AG04450 (cell line): Measurements from ENCODE around the gene KRT6A. TPM values are rescaled to one million over a fixed set of nuclear protein-coding genes. Genes with fewer than 3 reads are reported as not detected.

ENCODE experiments used
- CTCF ChIA-PET: fragments of 300-600, 350-600 bp; formaldehyde crosslinking; extraction: SDS; loops from one replicate; lab custom pipeline; 2022; ENCODE audit warnings: antibody characterized with exemption, inconsistent platforms; lab: Charles Lee
- POLR2A ChIA-PET: fragments of 350-600 bp; formaldehyde crosslinking; extraction: SDS; loops from one replicate; lab custom pipeline; 2021; ENCODE audit warnings: antibody characterized with exemption, inconsistent platforms; lab: Yijun Ruan, JAX
- DNase-seq: peaks from one replicate; pipeline ENCODE4 v3.0.0-alpha.2; 2011; ENCODE audit warnings: low read depth, low spot score
- H3K27ac ChIP-seq: one replicate; pipeline ENCODE4 v1.5.1; 2012; ENCODE audit warnings: low read depth, low read length, control low read depth
- H3K27me3 ChIP-seq: one replicate; pipeline ENCODE4 v1.6.0; 2012; ENCODE audit warnings: low read length; ENCODE audit not compliant: control insufficient read depth, insufficient read depth
- H3K4me3 ChIP-seq: 2 replicates; pipeline ENCODE4 v1.5.1; 2011; ENCODE audit warnings: mild to moderate bottlenecking, low read depth, low read length, control low read depth
- H3K9me3 ChIP-seq: 2 replicates; pipeline ENCODE4 v1.5.1; 2012; ENCODE audit warnings: low read length; ENCODE audit not compliant: control insufficient read depth, insufficient read depth
- polyA minus RNA-seq: library from RNA; depleted of rRNA, polyadenylated mRNA; stranded (reverse); fragments of >200 nt; gene quantifications from 2 replicates; pipeline ENCODE4 v1.2.3, GENCODE V29; 2011; rRNA and poly(A)+ RNA removed
- polyA plus RNA-seq: library from polyadenylated mRNA; depleted of rRNA; stranded (reverse); fragments of >200 nt; gene quantifications from 2 replicates; pipeline ENCODE4 v1.2.3, GENCODE V29; 2011; rRNA removed
- TF ChIP-seq, protein P1 (sequence below): IDR thresholded peaks from 2 replicates; pipeline ENCODE4 v1.5.1; 2011; ENCODE audit warnings: low read depth, low read length, control low read depth, inconsistent platforms

The KRT6A gene
- polyA plus RNA-seq, result not detected in 2 replicates
- 0.18 TPM in 1 of 2 replicates, not detected in the other for polyA minus RNA-seq

DNA sequence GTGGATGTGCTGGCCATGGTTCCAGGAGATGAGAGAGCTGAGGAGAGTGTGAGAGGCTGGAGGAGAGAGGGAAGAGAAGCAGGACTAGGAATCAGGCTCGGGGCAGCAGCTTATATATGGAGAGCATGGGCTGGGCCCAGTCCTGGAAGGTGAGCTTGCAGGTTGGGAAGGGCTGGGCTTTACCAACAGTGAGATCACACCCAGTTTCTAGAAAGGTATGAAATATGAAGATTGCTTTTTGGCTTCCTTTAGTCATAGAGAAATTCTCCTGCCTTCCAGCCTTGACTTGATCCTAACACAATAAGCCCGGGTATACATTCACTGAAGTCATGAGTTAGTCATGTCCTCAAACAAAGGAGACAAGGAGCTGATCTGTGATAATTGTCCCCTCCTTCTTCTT, at the start of gene KRT6A:
KRT6A (minus strand) TSS at position 86 of the 400 bp plus-strand sequence; CDS start at position 17, 69 bp downstream.
- Histone ChIP-seq H3K27me3 (peaks cover 8% of the 10 kb centered on the region), H3K9me3 (no peaks in the 10 kb centered on the region), H3K27ac (no peak within 1 kb of the TSS), H3K4me3 (no peak within 1 kb of the TSS)
- ChIA-PET POLR2A (no interaction called here), CTCF (no interaction called here)
- TF ChIP-seq, protein P1, sequence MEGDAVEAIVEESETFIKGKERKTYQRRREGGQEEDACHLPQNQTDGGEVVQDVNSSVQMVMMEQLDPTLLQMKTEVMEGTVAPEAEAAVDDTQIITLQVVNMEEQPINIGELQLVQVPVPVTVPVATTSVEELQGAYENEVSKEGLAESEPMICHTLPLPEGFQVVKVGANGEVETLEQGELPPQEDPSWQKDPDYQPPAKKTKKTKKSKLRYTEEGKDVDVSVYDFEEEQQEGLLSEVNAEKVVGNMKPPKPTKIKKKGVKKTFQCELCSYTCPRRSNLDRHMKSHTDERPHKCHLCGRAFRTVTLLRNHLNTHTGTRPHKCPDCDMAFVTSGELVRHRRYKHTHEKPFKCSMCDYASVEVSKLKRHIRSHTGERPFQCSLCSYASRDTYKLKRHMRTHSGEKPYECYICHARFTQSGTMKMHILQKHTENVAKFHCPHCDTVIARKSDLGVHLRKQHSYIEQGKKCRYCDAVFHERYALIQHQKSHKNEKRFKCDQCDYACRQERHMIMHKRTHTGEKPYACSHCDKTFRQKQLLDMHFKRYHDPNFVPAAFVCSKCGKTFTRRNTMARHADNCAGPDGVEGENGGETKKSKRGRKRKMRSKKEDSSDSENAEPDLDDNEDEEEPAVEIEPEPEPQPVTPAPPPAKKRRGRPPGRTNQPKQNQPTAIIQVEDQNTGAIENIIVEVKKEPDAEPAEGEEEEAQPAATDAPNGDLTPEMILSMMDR, result no peak
- DNase-seq, result no peak

DNA sequence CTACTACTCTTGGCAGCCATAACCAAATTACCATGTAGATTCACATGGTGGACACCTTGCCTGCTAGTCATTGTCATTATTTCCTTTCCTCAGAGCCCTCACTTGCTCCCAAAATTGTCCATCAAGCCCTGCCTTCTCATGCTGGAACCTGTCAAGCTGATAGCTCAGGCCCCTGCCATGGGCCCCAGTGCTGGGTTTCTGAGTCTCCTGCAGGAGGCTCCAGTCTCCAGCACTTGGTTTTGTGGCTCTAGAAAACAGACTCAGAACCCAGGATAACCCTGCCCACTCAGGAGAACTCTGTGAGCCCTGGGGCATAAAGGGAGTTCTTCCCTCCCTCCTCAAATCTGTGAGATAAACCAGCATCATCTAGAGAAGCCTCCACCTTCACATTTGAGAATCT, 49.1 kb upstream of the KRT6A start:
- Histone ChIP-seq H3K27ac (no peak overlapping the region), H3K9me3 (no peaks in the 10 kb centered on the region; the same call in 1 of the 2 replicates), H3K27me3 (peaks cover 9% of the 10 kb centered on the region), H3K4me3 (no peak overlapping the region)
- DNase-seq, result no peak
- TF ChIP-seq, protein P1, result no peak
- ChIA-PET CTCF (no interaction called here), POLR2A (no interaction called here)

DNA sequence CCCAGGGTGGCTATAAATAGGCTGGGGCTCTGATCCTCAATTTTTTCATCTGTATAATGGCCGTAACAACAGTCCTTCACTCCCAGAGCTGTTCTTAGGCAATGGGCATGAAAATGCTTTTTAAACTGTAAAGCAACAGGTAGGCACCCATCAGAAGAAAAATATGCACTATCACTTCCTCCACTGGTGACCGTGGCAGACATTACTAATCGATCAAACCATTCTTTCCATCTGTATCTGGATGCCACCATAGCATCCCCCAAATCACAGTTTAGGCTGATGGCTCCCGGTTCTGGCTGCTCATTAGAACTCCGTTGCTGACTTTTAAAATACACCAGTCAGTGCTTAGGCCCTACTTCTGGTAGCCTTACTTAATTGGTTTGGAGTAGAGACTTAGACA, 48.7 kb upstream of the KRT6A start:
- DNase-seq, result no peak
- ChIA-PET CTCF (no interaction called here), POLR2A (no interaction called here)
- Histone ChIP-seq H3K27ac (no peak overlapping the region), H3K4me3 (no peak overlapping the region), H3K27me3 (peaks cover 11% of the 10 kb centered on the region), H3K9me3 (no peaks in the 10 kb centered on the region; the same call in 1 of the 2 replicates)
- TF ChIP-seq, protein P1, result no peak

DNA sequence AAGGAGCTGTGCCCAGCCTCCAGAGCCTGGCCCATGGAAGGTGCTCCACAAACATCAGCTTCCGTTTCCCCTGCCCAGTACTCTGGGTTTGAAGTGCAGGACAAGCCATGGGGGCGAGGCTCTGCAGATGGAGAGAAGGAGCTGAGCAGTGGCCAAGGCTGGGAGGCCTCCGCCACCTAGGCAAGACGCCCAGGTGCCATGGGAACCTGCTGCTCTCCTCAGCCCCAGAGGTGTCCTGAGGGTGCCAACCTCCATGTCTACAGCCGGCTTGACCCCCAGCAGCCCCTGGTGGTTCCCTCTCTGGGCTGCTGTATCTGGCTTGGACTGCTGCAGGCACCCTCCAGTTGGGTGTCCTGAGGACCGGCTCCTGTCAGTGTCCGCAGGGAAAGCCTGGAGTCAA, 47.5 kb upstream of the KRT6A start:
- TF ChIP-seq, protein P1, result no peak
- H3K27me3 ChIP-seq, result peaks cover 5% of the 10 kb centered on the region
- CTCF ChIA-PET, result interaction anchor here (0.7 kb wide), 1 partner anchor 236 kb away, joined by 4 read pairs; no protein-coding TSS in a partner anchor
- DNase-seq, result no peak
- H3K27ac ChIP-seq, result no peak overlapping the region
- H3K4me3 ChIP-seq, result no peak overlapping the region
- H3K9me3 ChIP-seq, result no peaks in the 10 kb centered on the region
- POLR2A ChIA-PET, result no interaction called here

DNA sequence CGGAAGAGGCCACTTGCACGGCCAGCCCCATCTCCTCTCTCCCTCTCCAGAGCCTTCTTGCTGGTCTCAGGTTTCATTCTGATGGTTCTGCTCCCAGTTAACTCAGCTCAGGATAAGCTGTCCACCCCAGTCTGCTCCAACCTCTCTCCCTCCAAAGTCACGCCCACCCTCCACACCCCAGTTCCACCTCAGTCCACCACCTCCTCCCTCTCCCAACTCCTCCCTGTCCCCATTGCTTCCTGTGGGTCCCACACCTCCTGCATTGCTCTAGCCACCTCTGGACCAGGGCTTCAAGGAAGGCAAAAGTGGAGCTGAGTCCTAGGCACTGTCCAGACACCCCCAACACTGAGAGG, 46.7 kb upstream of the KRT6A start:
- CTCF ChIA-PET, result interaction anchor here (0.7 kb wide), 1 partner anchor 236 kb away, joined by 4 read pairs; no protein-coding TSS in a partner anchor
- DNase-seq, result no peak
- Histone ChIP-seq H3K9me3 (no peaks in the 10 kb centered on the region), H3K4me3 (no peak overlapping the region), H3K27ac (no peak overlapping the region), H3K27me3 (peaks cover 5% of the 10 kb centered on the region)
- POLR2A ChIA-PET, result no interaction called here
- TF ChIP-seq, protein P1, result no peak
